ENCODE data around the gene RGS3. TPM values are rescaled to one million over a fixed set of nuclear protein-coding genes. Genes with fewer than 3 reads are reported as not detected.

The RGS3 gene
- total RNA-seq, 4 donors from 2014 or later, result 16.2 to 75.6 (median 54.9) TPM

GRCh38 chr9:113465599-113466140, 2.1 kb downstream of the RGS3 start:
- TF ChIP-seq CTCF (IDR thresholded peaks at IDR 0.05) (no peak), POLR2A (IDR thresholded peaks at IDR 0.05) (no peak)
- Histone ChIP-seq H3K27ac (no peak overlapping the region), H3K36me3 (no peaks in the 10 kb centered on the region), H3K9me3 (no peaks in the 10 kb centered on the region), H3K4me1 (no peaks in the 10 kb centered on the region), H3K27me3 (no peaks in the 10 kb centered on the region), H3K4me3 (no peak overlapping the region)
- DNase-seq, result no peak
- intact Hi-C loops (cut with DNase I; ENCODE audit: low total_unique reads), result no loop called here

DNA sequence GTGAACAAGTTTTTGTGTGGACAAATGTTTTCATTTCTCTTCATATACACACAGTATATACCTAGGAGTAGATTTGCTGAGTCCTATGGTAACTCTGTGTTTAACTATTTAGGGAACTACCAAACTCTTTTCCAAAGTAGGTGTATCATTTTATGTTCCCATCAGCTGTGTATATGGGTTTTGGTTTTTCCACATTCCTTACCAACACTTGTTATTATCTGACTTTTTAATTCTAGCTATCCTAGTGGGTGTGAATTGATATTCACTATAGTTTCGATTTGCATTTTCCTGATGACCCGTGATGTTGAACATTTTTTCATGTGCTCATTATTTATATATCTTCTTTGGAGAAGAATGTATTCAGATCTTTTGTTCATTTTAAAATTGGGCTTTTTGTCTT, 3.7 kb downstream of the RGS3 start:
- Histone ChIP-seq H3K9me3 (no peaks in the 10 kb centered on the region), H3K27ac (no peak overlapping the region), H3K4me3 (no peak overlapping the region), H3K4me1 (no peaks in the 10 kb centered on the region), H3K36me3 (no peaks in the 10 kb centered on the region), H3K27me3 (no peaks in the 10 kb centered on the region)
- no peak for DNase-seq
- no peak for TF ChIP-seq POLR2A (IDR thresholded peaks at IDR 0.05)
- no peak for TF ChIP-seq CTCF (IDR thresholded peaks at IDR 0.05)
- intact Hi-C loops (cut with DNase I; ENCODE audit: low total_unique reads), result no loop called here

DNA sequence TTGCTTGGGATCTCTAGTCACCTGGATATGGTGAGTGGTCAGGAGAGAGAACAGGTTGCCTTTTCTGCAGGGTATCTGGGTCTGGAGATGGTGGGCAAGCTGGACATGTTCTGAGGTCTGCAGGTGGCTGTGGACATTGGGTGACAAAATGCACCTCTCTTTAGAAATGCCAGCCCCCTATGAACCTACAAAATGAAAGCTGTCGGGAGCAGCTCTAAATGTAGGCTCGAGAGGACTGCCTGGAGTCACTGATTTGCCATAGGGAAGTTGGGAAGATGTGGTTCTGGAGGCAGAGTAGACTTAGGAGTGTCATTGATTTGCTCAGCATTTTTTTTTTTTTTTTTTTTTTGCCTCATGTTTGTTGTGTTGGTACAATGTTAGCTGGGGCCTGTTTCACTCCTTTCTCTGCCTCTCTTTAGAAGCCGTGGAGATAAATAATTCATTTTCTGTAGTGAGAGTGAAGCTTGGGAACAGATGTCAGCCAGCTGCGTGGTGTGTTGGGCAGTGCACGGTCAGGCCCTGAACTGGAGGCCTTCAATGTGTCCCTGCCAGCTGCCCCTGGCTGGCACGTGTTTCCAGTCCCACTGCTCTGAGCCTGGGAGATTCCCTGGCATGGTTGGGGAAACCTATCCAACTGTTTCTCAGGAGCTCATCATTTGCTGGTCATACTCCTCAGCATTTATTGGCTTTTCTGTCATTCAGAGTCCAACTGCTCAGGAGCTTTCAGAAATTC, 5.4 kb downstream of the RGS3 start:
- Histone ChIP-seq H3K27ac (no peak overlapping the region), H3K36me3 (no peaks in the 10 kb centered on the region), H3K27me3 (no peaks in the 10 kb centered on the region), H3K4me3 (no peak overlapping the region), H3K9me3 (no peaks in the 10 kb centered on the region), H3K4me1 (no peaks in the 10 kb centered on the region)
- TF ChIP-seq POLR2A (IDR thresholded peaks at IDR 0.05), result no peak
- TF ChIP-seq CTCF (IDR thresholded peaks at IDR 0.05), result no peak
- intact Hi-C loops (cut with DNase I; ENCODE audit: low total_unique reads), result no loop called here
- DNase-seq, result no peak

DNA sequence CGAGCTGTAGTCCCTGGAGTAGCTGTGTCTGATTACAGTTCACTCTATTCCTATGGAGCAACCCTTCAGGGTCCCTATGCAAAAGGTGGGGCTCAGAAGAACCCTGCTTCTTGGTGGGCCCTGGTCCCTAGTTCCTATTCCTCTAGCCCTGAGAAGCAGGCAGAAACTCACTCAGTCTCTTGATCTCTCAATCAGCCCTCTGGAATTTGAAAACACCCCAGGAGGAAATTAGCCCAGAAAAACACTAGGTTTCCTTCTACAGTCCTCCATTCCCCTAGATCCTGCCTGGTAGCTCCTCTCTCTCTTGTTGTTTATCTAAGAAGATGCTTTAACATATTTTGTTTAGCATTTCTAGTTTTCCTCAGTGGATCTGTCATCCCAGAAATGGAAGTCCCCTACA, 7.6 kb downstream of the RGS3 start:
- intact Hi-C loops (cut with DNase I; ENCODE audit: low total_unique reads), result no loop called here
- Histone ChIP-seq H3K4me1 (no peaks in the 10 kb centered on the region), H3K27me3 (no peaks in the 10 kb centered on the region), H3K27ac (no peak overlapping the region), H3K4me3 (no peak overlapping the region), H3K9me3 (no peaks in the 10 kb centered on the region), H3K36me3 (no peaks in the 10 kb centered on the region)
- no peak for DNase-seq
- TF ChIP-seq POLR2A (IDR thresholded peaks at IDR 0.05), result no peak
- no peak for TF ChIP-seq CTCF (IDR thresholded peaks at IDR 0.05)

GRCh38 chr9:113471566-113471965, 8.0 kb downstream of the RGS3 start:
- no peak for DNase-seq
- intact Hi-C loops (cut with DNase I; ENCODE audit: low total_unique reads), result no loop called here
- H3K27ac ChIP-seq, result no peak overlapping the region

More at GRCh38 chr9:113471566-113471965, 8.0 kb downstream of the RGS3 start:
- no peaks in the 10 kb centered on the region for H3K9me3 ChIP-seq
- no peaks in the 10 kb centered on the region for H3K27me3 ChIP-seq
- H3K4me3 ChIP-seq, result no peak overlapping the region
- H3K36me3 ChIP-seq, result no peaks in the 10 kb centered on the region
- H3K4me1 ChIP-seq, result no peaks in the 10 kb centered on the region
- no peak for TF ChIP-seq POLR2A (IDR thresholded peaks at IDR 0.05)
- no peak for TF ChIP-seq CTCF (IDR thresholded peaks at IDR 0.05)
